Activated naive CD8-positive, alpha-beta T cell (primary cell): Measurements from ENCODE around the gene KNDC1.
"Not testable (repeated sequence)": the region's sequence is repeated elsewhere in the genome, so short reads cannot be mapped to it uniquely, and the experiment has no call there.

Source experiments
- H3K27ac Mint-ChIP-seq: one replicate; pipeline ENCODE4 v1.8.0; 2021; ENCODE audit warnings: mixed read lengths
- H3K27me3 Mint-ChIP-seq: one replicate; pipeline ENCODE4 v1.8.0; 2021; ENCODE audit warnings: mixed read lengths
- H3K36me3 Mint-ChIP-seq: one replicate; pipeline ENCODE4 v1.8.0; 2021; ENCODE audit warnings: mixed read lengths
- H3K4me1 Mint-ChIP-seq: one replicate; pipeline ENCODE4 v1.8.0; 2021; ENCODE audit warnings: low read depth, mixed read lengths
- H3K4me3 Mint-ChIP-seq: one replicate; pipeline ENCODE4 v1.8.0; 2021; ENCODE audit warnings: mild to moderate bottlenecking, mixed read lengths
- H3K9me3 Mint-ChIP-seq: one replicate; pipeline ENCODE4 v1.8.0; 2021; ENCODE audit warnings: low read depth, mixed read lengths

The KNDC1 gene

GRCh38 chr10:133170092-133170491 lies 10.1 kb downstream of the KNDC1 start:
- Mint-ChIP-seq H3K27me3 (peaks cover 17% of the 10 kb centered on the region), H3K27ac (no peak overlapping the region), H3K36me3 (no peaks in the 10 kb centered on the region), H3K4me1 (no peaks in the 10 kb centered on the region), H3K9me3 (no peaks in the 10 kb centered on the region), H3K4me3 (no peak overlapping the region)

GRCh38 chr10:133173860-133174640 lies 14.0 kb downstream of the KNDC1 start:
- no peak overlapping the region for H3K4me3 Mint-ChIP-seq
- peaks cover 14% of the 10 kb centered on the region for H3K27me3 Mint-ChIP-seq
- no peaks in the 10 kb centered on the region for H3K36me3 Mint-ChIP-seq
- H3K27ac Mint-ChIP-seq = no peak overlapping the region
- H3K9me3 Mint-ChIP-seq = no peaks in the 10 kb centered on the region
- no peaks in the 10 kb centered on the region for H3K4me1 Mint-ChIP-seq

DNA sequence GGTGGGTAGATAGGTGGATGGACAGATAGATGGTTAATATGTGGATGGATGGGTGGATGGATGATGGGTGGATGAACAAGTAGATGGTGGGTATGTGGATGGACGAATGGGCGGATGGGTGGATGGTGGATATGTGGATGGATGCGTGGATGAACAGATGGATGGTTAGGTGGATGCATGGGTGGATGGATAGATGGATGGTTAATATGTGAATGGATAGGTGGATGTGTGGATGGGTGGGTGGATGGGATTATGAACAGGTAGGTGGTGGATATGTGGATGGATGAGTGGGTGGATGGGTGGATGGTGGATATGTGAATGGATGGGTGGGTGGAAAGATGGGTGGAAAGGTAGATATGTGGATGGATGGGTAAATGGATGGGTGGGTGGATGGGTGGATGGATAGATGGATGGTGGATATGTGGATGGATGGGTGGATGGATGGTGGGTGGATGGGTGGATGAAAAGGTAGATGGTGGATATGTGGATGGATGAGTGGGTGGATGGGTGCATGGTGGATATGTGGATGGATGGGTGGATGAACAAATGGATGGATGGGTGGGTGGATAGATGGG lies 14.8 kb downstream of the KNDC1 start:
- Mint-ChIP-seq H3K27me3 (peaks cover 14% of the 10 kb centered on the region), H3K27ac (no peak overlapping the region), H3K4me1 (no peaks in the 10 kb centered on the region), H3K36me3 (no peaks in the 10 kb centered on the region), H3K9me3 (no peaks in the 10 kb centered on the region), H3K4me3 (no peak overlapping the region)

GRCh38 chr10:133175624-133176023 lies 15.6 kb downstream of the KNDC1 start:
- peaks cover 16% of the 10 kb centered on the region for H3K27me3 Mint-ChIP-seq
- H3K4me3 Mint-ChIP-seq, H3K4me1 Mint-ChIP-seq, H3K36me3 Mint-ChIP-seq, H3K9me3 Mint-ChIP-seq, H3K27ac Mint-ChIP-seq: not testable (repeated sequence)

DNA sequence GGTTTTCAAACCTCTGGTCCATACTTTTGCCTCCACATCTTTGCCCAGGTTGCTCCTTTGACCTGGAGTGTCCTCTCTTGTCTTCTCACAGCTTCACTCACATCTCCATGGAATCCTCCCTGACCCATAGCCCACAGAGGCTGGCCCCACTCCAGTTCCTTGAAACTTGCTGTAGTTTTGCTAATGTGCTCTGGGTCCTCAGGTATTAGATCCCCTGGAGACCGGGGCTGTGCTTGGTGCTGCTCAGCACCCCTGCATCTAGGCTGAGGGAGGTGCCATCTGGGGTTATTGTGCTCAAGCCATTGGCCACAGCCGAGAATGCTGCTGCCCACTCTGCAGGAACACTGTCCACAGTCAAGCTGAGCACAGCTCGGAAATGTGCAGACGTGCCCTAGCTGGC lies 16.5 kb downstream of the KNDC1 start:
- Mint-ChIP-seq H3K4me3 (no peak overlapping the region), H3K27ac (no peak overlapping the region), H3K9me3 (no peaks in the 10 kb centered on the region)

DNA sequence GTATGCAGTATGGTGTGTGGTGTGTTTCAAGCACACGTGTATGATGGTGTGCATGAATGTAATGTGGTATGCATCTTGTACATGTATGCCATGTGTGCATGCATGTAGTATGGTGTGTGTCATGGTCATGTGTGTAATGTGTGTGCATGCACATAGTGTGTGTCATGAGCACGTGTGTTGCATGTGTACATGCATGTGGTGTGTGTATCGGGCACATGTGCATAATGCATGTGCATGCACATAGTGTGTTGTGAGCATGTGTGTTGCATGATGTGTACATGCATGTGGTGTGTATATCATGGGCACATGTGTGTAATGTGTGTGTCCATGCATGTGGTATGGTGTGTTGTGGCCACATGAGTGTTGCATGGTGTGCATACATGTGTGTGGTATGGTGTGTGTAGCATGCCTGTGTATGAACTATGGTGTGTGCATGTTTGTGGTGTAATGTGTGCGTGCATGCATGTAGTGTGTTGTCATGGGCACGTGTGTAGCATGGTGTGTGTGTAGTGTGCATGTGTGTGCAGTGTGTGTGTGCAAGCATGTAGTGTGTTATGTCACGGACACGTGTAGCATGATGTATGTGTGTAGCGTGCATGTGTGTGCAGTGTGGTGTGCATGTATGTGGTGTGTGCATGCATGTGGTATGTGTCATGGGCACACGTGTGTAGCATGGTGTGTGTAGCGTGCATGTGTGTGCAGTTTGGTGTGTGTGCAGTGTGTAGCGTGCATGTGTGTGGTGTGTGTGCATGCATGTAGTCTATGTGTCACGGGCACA lies 17.6 kb downstream of the KNDC1 start:
- Mint-ChIP-seq H3K4me3 (no peak overlapping the region), H3K27ac (peak overlapping the region; percentile 7), H3K27me3 (peaks cover 10% of the 10 kb centered on the region), H3K4me1 (no peaks in the 10 kb centered on the region), H3K9me3 (no peaks in the 10 kb centered on the region), H3K36me3 (no peaks in the 10 kb centered on the region)

More for the DNA sequence above, 16.5 kb downstream of the KNDC1 start:
- peaks cover 17% of the 10 kb centered on the region for H3K27me3 Mint-ChIP-seq
- no peaks in the 10 kb centered on the region for H3K36me3 Mint-ChIP-seq
- H3K4me1 Mint-ChIP-seq = no peaks in the 10 kb centered on the region

GRCh38 chr10:133178357-133179127 lies 18.5 kb downstream of the KNDC1 start:
- Mint-ChIP-seq H3K27me3 (peaks cover 6% of the 10 kb centered on the region), H3K27ac (no peak overlapping the region), H3K36me3 (no peaks in the 10 kb centered on the region), H3K9me3 (no peaks in the 10 kb centered on the region), H3K4me3 (no peak overlapping the region), H3K4me1 (no peaks in the 10 kb centered on the region)

DNA sequence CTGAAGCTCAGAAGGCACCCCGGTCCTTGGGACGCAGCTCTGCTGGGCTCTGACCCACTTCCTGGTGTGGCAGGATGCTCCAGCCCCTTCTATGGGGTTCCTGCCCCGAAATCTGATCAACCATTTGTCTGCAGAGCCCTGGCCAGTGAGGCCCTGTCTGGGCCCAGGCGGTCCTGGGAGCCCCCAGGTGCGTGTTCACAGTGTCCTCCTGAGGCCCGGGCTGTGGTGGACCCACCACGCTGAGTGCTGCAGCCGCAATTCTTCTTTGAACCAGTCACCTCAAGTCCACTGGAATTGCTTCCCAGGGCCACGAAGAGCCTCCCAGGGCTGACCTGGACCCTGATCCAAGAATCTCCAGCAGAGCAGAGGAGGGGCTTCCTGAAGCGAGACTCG lies 19.1 kb downstream of the KNDC1 start:
- Mint-ChIP-seq H3K27ac (no peak overlapping the region), H3K27me3 (peaks cover 6% of the 10 kb centered on the region), H3K36me3 (no peaks in the 10 kb centered on the region), H3K4me1 (no peaks in the 10 kb centered on the region), H3K9me3 (no peaks in the 10 kb centered on the region), H3K4me3 (no peak overlapping the region)

DNA sequence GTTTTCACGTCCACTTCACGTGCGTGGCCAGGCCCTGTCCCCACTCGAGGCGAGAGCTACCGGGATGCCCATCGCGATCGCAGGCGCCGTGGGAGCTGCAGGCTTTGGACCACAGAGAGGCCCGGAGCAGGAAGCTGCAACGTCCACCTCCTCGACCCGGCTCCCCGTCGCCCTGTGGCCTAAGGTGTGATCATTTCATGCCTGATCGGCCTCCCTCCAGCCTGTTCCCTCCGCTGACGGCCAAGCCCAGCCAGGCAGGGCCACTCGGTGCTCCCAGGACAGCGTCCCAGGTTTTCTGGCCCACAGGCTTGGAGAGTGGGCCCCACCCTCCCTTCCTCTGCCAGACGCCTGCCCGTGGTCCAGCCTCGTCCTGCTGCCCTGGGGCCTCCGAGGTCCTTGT lies 19.6 kb downstream of the KNDC1 start:
- no peak overlapping the region for H3K27ac Mint-ChIP-seq
- H3K27me3 Mint-ChIP-seq = peaks cover 4% of the 10 kb centered on the region
- no peaks in the 10 kb centered on the region for H3K4me1 Mint-ChIP-seq
- no peak overlapping the region for H3K4me3 Mint-ChIP-seq
- H3K9me3 Mint-ChIP-seq = no peaks in the 10 kb centered on the region
- H3K36me3 Mint-ChIP-seq = no peaks in the 10 kb centered on the region

- Mint-ChIP-seq H3K4me1 (no peaks in the 10 kb centered on the region), H3K36me3 (no peaks in the 10 kb centered on the region), H3K27me3 (peaks cover 3% of the 10 kb centered on the region), H3K9me3 (no peaks in the 10 kb centered on the region), H3K27ac (no peak overlapping the region), H3K4me3 (no peak overlapping the region)
Observed at GRCh38 chr10:133180192-133180964, 20.4 kb downstream of the KNDC1 start.

GRCh38 chr10:133180965-133181639 lies 21.1 kb downstream of the KNDC1 start:
- H3K4me3 Mint-ChIP-seq = no peak overlapping the region
- peaks cover 3% of the 10 kb centered on the region for H3K27me3 Mint-ChIP-seq
- no peaks in the 10 kb centered on the region for H3K9me3 Mint-ChIP-seq
- H3K36me3 Mint-ChIP-seq = no peaks in the 10 kb centered on the region
- no peak overlapping the region for H3K27ac Mint-ChIP-seq
- no peaks in the 10 kb centered on the region for H3K4me1 Mint-ChIP-seq

- Mint-ChIP-seq H3K27me3 (peaks cover 3% of the 10 kb centered on the region), H3K36me3 (no peaks in the 10 kb centered on the region), H3K4me1 (no peaks in the 10 kb centered on the region), H3K27ac (no peak overlapping the region), H3K9me3 (no peaks in the 10 kb centered on the region), H3K4me3 (no peak overlapping the region)
Observed at GRCh38 chr10:133182190-133182589, 22.2 kb downstream of the KNDC1 start.

DNA sequence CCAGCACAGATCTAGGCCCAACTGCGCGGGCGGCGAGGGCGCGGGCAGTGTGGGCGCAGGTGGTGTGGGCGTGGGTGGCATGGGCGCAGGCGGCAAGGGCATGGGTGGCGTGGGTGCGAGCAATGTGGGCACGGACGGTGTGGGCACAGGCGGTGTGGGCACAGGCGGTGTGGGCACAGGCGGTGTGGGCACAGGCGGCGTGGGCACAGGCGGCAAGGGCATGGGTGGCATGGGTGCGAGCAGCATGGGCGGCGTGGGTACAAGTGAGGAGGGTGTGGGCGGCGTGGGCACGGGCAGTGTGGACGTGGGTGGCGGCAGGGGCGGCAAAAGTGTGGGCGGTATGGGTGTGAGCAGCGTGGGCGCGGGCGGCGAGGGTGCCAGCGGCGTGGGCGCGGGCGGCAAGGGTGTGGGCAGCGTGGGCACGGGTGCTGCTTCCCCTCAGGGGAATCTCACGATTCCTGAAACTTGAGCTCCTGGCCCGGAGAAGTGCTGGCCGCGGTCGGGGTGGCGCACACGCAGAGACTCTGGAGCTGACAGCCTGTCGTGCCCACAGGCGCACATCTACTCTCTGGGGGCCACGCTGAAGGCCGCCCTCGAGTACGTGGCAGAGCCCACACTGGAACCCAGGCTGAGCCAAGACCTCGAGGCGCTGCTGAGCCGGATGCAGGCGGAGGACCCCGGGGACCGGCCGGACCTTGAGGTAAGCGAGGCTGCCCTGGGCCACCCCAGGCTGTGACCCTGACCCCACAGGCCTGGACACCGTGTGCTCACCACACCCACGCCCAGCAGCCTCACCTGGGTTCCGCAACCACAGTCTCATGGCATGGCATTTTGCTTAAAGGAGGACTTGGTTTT lies 23.0 kb downstream of the KNDC1 start:
- peaks cover 3% of the 10 kb centered on the region for H3K27me3 Mint-ChIP-seq
- no peak overlapping the region for H3K27ac Mint-ChIP-seq
- H3K4me1 Mint-ChIP-seq = no peaks in the 10 kb centered on the region
- H3K4me3 Mint-ChIP-seq = no peak overlapping the region
- H3K9me3 Mint-ChIP-seq = no peaks in the 10 kb centered on the region
- H3K36me3 Mint-ChIP-seq = no peaks in the 10 kb centered on the region
